IPS-20b (cell line): ENCODE measurements around the gene CYSRT1.
A peak's percentile ranks its signal among the peaks of the same experiment; 100 is the strongest.

Experiments
- H3K27ac ChIP-seq: one replicate; pipeline ENCODE4 v1.5.1; 2013; ENCODE audit warnings: low read length
- H3K27me3 ChIP-seq: 2 replicates; pipeline ENCODE4 v1.6.1; 2013; ENCODE audit warnings: mild to moderate bottlenecking, low read length, inconsistent platforms; ENCODE audit not compliant: insufficient read depth
- H3K36me3 ChIP-seq: 2 replicates; pipeline ENCODE4 v1.6.1; 2013; ENCODE audit warnings: low read depth, mild to moderate bottlenecking, inconsistent platforms, low read length, moderate library complexity; ENCODE audit not compliant: insufficient read depth
- H3K4me1 ChIP-seq: 2 replicates; pipeline ENCODE4 v1.6.1; 2013; ENCODE audit warnings: mild to moderate bottlenecking, control low read depth, inconsistent platforms, low read length, moderate library complexity; ENCODE audit not compliant: insufficient read depth
- H3K4me3 ChIP-seq: 2 replicates; pipeline ENCODE4 v1.5.1; 2013; ENCODE audit warnings: mild to moderate bottlenecking, low read length, inconsistent platforms
- H3K9ac ChIP-seq: 2 replicates; pipeline ENCODE4 v1.6.1; 2013; ENCODE audit warnings: low read depth, mild to moderate bottlenecking, inconsistent platforms, low read length, moderate library complexity
- H3K9me3 ChIP-seq: 2 replicates; pipeline ENCODE4 v1.6.1; 2013; ENCODE audit warnings: mild to moderate bottlenecking, low read depth, low read length, inconsistent platforms; ENCODE audit not compliant: insufficient read depth

CYSRT1 gene

GRCh38 chr9:137245450-137246421 lies 20.8 kb downstream of the CYSRT1 start:
- Histone ChIP-seq H3K4me3 (no peak overlapping the region), H3K27ac (no peak overlapping the region), H3K36me3 (peaks cover 21% of the 10 kb centered on the region), H3K9me3 (no peaks in the 10 kb centered on the region), H3K9ac (no peak overlapping the region), H3K27me3 (no peaks in the 10 kb centered on the region), H3K4me1 (peaks cover 5% of the 10 kb centered on the region)

GRCh38 chr9:137247135-137247915 lies 22.4 kb downstream of the CYSRT1 start:
- H3K27ac ChIP-seq, result no peak overlapping the region
- no peaks in the 10 kb centered on the region for H3K27me3 ChIP-seq
- H3K9me3 ChIP-seq, result no peaks in the 10 kb centered on the region
- H3K36me3 ChIP-seq, result peaks cover 16% of the 10 kb centered on the region
- H3K4me3 ChIP-seq, result no peak overlapping the region
- peaks cover 8% of the 10 kb centered on the region for H3K4me1 ChIP-seq
- H3K9ac ChIP-seq, result no peak overlapping the region

DNA sequence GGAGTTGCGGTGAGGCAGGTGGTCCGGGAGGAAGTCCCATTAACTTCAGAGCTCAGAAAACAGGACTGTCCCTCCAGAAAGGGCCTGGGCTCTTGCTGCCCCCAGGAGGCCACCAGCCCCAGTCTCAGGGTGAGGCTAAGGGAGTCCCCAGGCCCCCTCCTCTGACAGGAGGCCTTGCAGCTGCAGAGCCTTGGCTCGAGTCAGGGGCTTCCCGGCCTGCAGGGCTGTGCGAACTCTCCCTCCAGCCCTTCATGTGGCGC lies 22.9 kb downstream of the CYSRT1 start:
- Histone ChIP-seq H3K9me3 (no peaks in the 10 kb centered on the region), H3K4me3 (no peak overlapping the region), H3K27ac (no peak overlapping the region), H3K36me3 (peaks cover 11% of the 10 kb centered on the region), H3K27me3 (no peaks in the 10 kb centered on the region), H3K9ac (no peak overlapping the region), H3K4me1 (peaks cover 8% of the 10 kb centered on the region; the same call in 1 of the 2 replicates)

DNA sequence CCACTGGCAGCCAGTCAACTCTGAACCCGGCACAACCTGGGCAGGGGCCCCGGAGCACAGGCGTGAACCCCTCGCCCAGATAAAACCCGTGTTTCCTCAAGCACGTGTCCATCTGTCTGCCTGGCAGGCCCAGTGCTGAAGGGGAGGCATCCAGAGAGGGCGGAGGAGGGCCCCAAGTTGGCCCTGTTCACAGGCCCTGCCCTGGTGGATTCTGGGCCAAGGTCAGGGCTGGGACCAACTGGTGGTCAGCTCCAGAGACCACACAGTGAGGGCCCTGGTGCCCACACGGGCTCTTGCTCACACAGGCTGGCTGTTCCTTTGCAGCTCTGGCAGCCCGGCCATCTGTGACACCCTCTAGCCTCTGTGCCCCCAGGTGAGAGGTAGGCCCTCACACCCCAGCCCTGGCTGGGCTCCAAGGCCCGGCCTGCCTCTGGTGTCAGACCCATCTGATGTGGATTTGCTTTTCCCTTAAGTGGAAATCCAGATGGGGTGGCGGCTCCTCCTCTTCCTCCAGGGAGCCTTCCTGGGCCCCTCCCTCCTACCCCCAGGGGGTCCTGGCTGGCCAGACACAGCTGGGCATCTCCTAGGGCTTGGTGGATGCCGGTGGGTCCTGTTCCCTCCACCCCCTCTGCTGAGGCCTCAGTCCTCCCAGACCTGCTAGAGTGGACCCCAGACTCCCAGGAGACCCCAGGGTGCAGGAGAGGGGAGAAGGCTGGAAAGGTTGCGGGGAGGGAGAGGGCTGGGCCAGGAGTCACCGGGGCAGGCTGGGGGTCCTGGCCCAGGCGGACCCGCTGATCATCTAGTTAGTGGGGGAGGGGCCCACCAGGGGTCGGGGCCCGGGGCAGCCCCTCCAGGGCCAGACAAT lies 25.6 kb downstream of the CYSRT1 start:
- Histone ChIP-seq H3K4me3 (no peak overlapping the region), H3K36me3 (no peaks in the 10 kb centered on the region), H3K4me1 (peaks cover 3% of the 10 kb centered on the region; the same call in 1 of the 2 replicates), H3K27ac (no peak overlapping the region), H3K27me3 (peaks cover 11% of the 10 kb centered on the region; the same call in 1 of the 2 replicates), H3K9me3 (no peaks in the 10 kb centered on the region), H3K9ac (no peak overlapping the region)

DNA sequence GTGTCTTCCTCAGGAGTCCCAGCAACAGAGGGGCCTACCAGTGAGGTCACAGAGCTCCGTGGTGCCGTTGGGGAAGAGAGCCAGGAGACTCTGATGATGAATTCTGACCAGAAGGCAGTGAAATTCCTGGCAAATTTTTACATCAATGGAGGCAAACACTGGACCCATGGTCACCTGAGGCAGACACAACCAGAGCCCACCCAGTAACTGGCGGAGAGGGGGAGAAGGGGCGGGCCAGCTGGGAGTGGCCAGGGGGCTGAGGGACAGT lies 26.2 kb downstream of the CYSRT1 start, which contains the start of gene STPG3:
STPG3 (plus strand) TSS at position 93 of the 268 bp plus-strand sequence; CDS start at position 94, 1 bp downstream.
- H3K4me1 ChIP-seq, result peaks cover 3% of the 10 kb centered on the region; the same call in 1 of the 2 replicates

GRCh38 chr9:137251490-137252268 lies 26.7 kb downstream of the CYSRT1 start:
- no peak overlapping the region for H3K27ac ChIP-seq
- H3K4me1 ChIP-seq, result peaks cover 3% of the 10 kb centered on the region; the same call in 1 of the 2 replicates
- H3K36me3 ChIP-seq, result peaks cover 5% of the 10 kb centered on the region
- no peak overlapping the region for H3K4me3 ChIP-seq
- H3K9me3 ChIP-seq, result no peaks in the 10 kb centered on the region
- H3K9ac ChIP-seq, result no peak overlapping the region
- H3K27me3 ChIP-seq, result peaks cover 11% of the 10 kb centered on the region; the same call in 1 of the 2 replicates

More for the DNA sequence above, 26.2 kb downstream of the CYSRT1 start, which contains the start of gene STPG3:
- Histone ChIP-seq H3K36me3 (no peaks in the 10 kb centered on the region), H3K27ac (no peak within 1 kb of the TSS), H3K9me3 (no peaks in the 10 kb centered on the region), H3K9ac (no peak within 1 kb of the TSS), H3K4me3 (no peak within 1 kb of the TSS), H3K27me3 (peaks cover 11% of the 10 kb centered on the region; the same call in 1 of the 2 replicates)

GRCh38 chr9:137252555-137253506 lies 27.9 kb downstream of the CYSRT1 start:
- no peak overlapping the region for H3K9ac ChIP-seq
- peaks cover 3% of the 10 kb centered on the region; the same call in 1 of the 2 replicates for H3K4me1 ChIP-seq
- peaks cover 11% of the 10 kb centered on the region; the same call in 1 of the 2 replicates for H3K27me3 ChIP-seq
- H3K36me3 ChIP-seq, result peaks cover 12% of the 10 kb centered on the region
- no peaks in the 10 kb centered on the region for H3K9me3 ChIP-seq
- H3K27ac ChIP-seq, result no peak overlapping the region
- H3K4me3 ChIP-seq, result no peak overlapping the region

- H3K27ac ChIP-seq, result no peak overlapping the region
- H3K9ac ChIP-seq, result peak overlapping the region; percentile 86; the same call in 1 of the 2 replicates
- peaks cover 3% of the 10 kb centered on the region; the same call in 1 of the 2 replicates for H3K4me1 ChIP-seq
- H3K4me3 ChIP-seq, result peak overlapping the region; percentile 90
- H3K9me3 ChIP-seq, result no peaks in the 10 kb centered on the region
- H3K36me3 ChIP-seq, result peaks cover 23% of the 10 kb centered on the region
- peaks cover 11% of the 10 kb centered on the region; the same call in 1 of the 2 replicates for H3K27me3 ChIP-seq
Observed at GRCh38 chr9:137253717-137254623, 29.0 kb downstream of the CYSRT1 start.

GRCh38 chr9:137254624-137255447 lies 29.9 kb downstream of the CYSRT1 start, which contains the start of gene NELFB:
Gene NELFB (plus strand): TSS chr9:137255327.
- peak within 1 kb of the TSS; percentile 29 for H3K27ac ChIP-seq
- peaks cover 3% of the 10 kb centered on the region; the same call in 1 of the 2 replicates for H3K4me1 ChIP-seq

More at GRCh38 chr9:137254624-137255447, 29.9 kb downstream of the CYSRT1 start, which contains the start of gene NELFB:
- Histone ChIP-seq H3K27me3 (peaks cover 11% of the 10 kb centered on the region; the same call in 1 of the 2 replicates), H3K9me3 (no peaks in the 10 kb centered on the region), H3K4me3 (peak within 1 kb of the TSS; percentile 93), H3K9ac (peak within 1 kb of the TSS; percentile 89), H3K36me3 (peaks cover 27% of the 10 kb centered on the region)
